GM10248 (cell line): Measurements from ENCODE around the gene PHACTR1.

ENCODE experiments used
- CTCF ChIA-PET: fragments of 300-600 bp; sonication (Branson Sonifier 250); formaldehyde crosslinking; extraction: SDS; loops from one replicate; lab custom pipeline; 2021; ENCODE audit warnings: antibody characterized with exemption; lab: Yijun Ruan, JAX
- POLR2A ChIA-PET: fragments of 350-650 bp; sonication (Branson Sonifier 250); formaldehyde crosslinking; extraction: SDS; loops from one replicate; lab custom pipeline; 2020; ENCODE audit warnings: antibody characterized with exemption; lab: Yijun Ruan, JAX
- DNase-seq: peaks from one replicate; pipeline ENCODE4 v3.0.0; 2012; ENCODE audit errors: extremely low spot score
- CTCF ChIP-seq: IDR thresholded peaks from 2 replicates; pipeline ENCODE4 v1.5.1; 2012; ENCODE audit warnings: mild to moderate bottlenecking, low read depth; ENCODE audit errors: extremely low read depth, missing control alignments, control extremely low read depth

PHACTR1 gene

GRCh38 chr6:13180538-13180937 is 464.0 kb downstream of the PHACTR1 start:
- CTCF ChIA-PET = interaction anchor here (1.5 kb wide), 1 partner anchor 269 kb away, joined by 3 read pairs; no protein-coding TSS in a partner anchor
- no peak for TF ChIP-seq CTCF
- DNase-seq = no peak
- POLR2A ChIA-PET = no interaction called here

GRCh38 chr6:13181393-13181792 is 464.8 kb downstream of the PHACTR1 start:
- ChIA-PET CTCF (no interaction called here), POLR2A (no interaction called here)
- TF ChIP-seq CTCF = no peak
- DNase-seq = no peak

DNA sequence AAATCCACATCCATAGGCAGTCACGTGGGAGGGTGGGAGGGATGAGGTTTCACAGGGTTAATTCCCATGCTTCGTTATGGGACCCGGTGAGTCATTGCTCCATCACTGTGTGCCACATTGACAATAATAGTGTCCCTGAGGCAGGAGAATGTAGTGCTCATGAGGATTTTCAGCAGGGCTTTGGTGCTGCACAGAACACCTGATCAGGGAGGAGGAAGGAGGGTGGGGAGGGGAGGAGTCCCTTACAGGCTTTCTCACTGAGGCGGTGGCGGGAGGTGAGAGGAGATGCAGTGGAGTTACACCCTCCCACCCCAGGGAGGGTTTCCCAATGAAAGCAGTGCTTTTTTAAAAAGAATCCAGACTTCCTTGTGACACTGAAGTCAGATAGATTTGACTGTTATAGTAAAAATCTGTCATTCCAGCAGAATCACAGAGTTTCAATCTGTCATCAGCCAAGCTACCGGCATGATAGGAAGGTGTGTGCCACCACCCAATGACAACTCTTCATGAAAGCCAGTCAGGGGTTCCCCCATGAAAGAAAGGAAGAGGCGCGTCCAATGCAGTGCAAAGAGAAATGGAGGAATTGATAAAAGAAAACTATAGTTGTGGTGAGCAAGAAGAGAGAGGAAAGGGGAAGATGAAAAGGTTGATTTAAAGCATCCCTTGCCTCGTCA is 467.0 kb downstream of the PHACTR1 start:
- no peak for TF ChIP-seq CTCF
- DNase-seq = no peak
- ChIA-PET CTCF (no interaction called here), POLR2A (no interaction called here)

GRCh38 chr6:13184089-13184468 is 467.5 kb downstream of the PHACTR1 start:
- ChIA-PET POLR2A (no interaction called here), CTCF (no interaction called here)
- no peak for TF ChIP-seq CTCF
- DNase-seq = no peak

DNA sequence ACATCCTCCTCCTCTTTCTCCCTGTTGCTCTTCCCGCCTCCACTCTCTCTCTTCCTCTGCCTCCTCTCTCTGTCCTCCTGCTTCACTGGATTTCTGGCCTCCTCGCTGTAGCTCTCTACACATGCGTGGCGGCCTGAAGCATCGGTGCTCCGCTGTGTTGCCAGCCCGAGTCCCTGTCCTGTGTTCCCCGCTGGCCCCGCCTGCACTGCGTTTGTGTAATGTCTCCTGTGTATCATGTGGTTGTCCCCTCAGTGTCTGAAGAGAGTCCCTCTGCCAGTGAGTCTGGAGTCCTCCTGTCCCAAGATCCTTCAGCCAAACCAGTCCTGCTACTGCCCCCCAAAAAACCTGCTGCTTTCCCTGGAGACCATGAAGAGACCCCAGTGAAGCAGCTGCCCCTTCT is 468.0 kb downstream of the PHACTR1 start:
- POLR2A ChIA-PET = no interaction called here
- CTCF ChIA-PET = no interaction called here
- no peak for DNase-seq
- no peak for TF ChIP-seq CTCF

GRCh38 chr6:13186861-13187260 is 470.3 kb downstream of the PHACTR1 start:
- no peak for TF ChIP-seq CTCF
- POLR2A ChIA-PET = no interaction called here
- DNase-seq = no peak
- CTCF ChIA-PET = interaction anchor here (1.3 to 1.6 kb wide), 4 partner anchors 15 to 151 kb away, joined by 3 to 5 read pairs (median 4); no protein-coding TSS in a partner anchor
